Keratinocyte (primary cell): ENCODE results near the gene DNAJC9.

Source experiments
- EZH2 ChIP-seq: IDR thresholded peaks from one replicate; pipeline ENCODE4 v1.6.1; 2012; ENCODE audit warnings: inconsistent platforms, mild to moderate bottlenecking, low read length, moderate library complexity
- TF ChIP-seq, protein P1 (sequence below), 3 experiments: IDR thresholded peaks in 1 of 3; conservative IDR thresholded peaks in 1 of 3; optimal IDR thresholded peaks in 1 of 3; 2 replicates in 2 of 3; 3 replicates in 1 of 3; pipeline versions ENCODE3 to v1.5.1; 2011; ENCODE audit warnings: low read length in 3 of 3, mild to moderate bottlenecking in 3 of 3, moderate library complexity in 2 of 3, control low read depth in 1 of 3, inconsistent platforms in 1 of 3; ENCODE audit not compliant: insufficient read depth in 2 of 3; ENCODE audit errors: extremely low read depth in 1 of 3

DNA sequence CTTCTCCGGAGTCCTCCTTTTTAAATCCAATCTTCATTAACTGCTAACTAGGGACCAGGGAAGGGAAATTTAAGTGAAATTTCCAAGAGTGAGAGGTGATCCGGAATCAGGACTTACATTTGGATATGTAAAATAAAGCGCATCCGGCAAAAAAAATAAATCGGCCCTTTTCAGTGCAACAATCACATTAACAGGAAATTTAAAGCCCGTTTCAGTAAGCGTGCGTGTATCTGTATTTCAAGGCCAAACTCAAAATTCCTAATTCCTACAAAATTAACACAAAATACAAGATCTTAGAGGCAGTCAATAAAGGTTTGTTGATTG, 771 bp downstream of the DNAJC9 start:
- TF ChIP-seq, protein P1, sequence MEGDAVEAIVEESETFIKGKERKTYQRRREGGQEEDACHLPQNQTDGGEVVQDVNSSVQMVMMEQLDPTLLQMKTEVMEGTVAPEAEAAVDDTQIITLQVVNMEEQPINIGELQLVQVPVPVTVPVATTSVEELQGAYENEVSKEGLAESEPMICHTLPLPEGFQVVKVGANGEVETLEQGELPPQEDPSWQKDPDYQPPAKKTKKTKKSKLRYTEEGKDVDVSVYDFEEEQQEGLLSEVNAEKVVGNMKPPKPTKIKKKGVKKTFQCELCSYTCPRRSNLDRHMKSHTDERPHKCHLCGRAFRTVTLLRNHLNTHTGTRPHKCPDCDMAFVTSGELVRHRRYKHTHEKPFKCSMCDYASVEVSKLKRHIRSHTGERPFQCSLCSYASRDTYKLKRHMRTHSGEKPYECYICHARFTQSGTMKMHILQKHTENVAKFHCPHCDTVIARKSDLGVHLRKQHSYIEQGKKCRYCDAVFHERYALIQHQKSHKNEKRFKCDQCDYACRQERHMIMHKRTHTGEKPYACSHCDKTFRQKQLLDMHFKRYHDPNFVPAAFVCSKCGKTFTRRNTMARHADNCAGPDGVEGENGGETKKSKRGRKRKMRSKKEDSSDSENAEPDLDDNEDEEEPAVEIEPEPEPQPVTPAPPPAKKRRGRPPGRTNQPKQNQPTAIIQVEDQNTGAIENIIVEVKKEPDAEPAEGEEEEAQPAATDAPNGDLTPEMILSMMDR (optimal IDR thresholded peaks at IDR 0.05 in 1 of 3, IDR thresholded peaks at IDR 0.05 in 1 of 3, conservative IDR thresholded peaks at IDR 0.05 in 1 of 3; ENCODE audit: extremely low read depth in 1 of 3, insufficient read depth in 2 of 3, low read length in 3 of 3): no peak
- no peak for TF ChIP-seq EZH2
